MG63 (cell line): ENCODE data around the gene TBX4. TPM values are rescaled to one million over a fixed set of nuclear protein-coding genes. Genes with fewer than 3 reads are reported as not detected.

Source experiments
- DNase-seq: peaks from one replicate; pipeline ENCODE4 v3.0.0-alpha.2; 2020
- H3K27me3 ChIP-seq: fragments of 250-450 bp; sonication (Bioruptor Pico); 2 replicates; pipeline ENCODE4 v1.5.1; 2020; ENCODE audit warnings: mild to moderate bottlenecking, moderate library complexity
- H3K36me3 ChIP-seq: fragments of 250-450 bp; sonication (Bioruptor Pico); 2 replicates; pipeline ENCODE4 v1.5.1; 2020; ENCODE audit warnings: mild to moderate bottlenecking, moderate library complexity
- H3K4me3 ChIP-seq: fragments of 250-450 bp; sonication (Bioruptor Pico); 2 replicates; pipeline ENCODE4 v1.5.1; 2020; ENCODE audit warnings: mild to moderate bottlenecking, moderate library complexity
- H3K9me3 ChIP-seq: fragments of 250-450 bp; sonication (Bioruptor Pico); 2 replicates; pipeline ENCODE4 v1.5.1; 2020; ENCODE audit warnings: mild to moderate bottlenecking, moderate library complexity
- total RNA-seq: library from RNA; depleted of rRNA; stranded (reverse); fragments of >200 nt; shearing (Covaris generic); gene quantifications from 2 replicates; pipeline ENCODE4 v1.2.3, GENCODE V29; 2014; ENCODE audit warnings: low replicate concordance

Gene TBX4
- total RNA-seq, 1 experiment from 2014 or later: 0.89 TPM

GRCh38 chr17:61457226-61457983 is 5.2 kb downstream of the TBX4 start:
- Histone ChIP-seq H3K9me3 (no peaks in the 10 kb centered on the region), H3K27me3 (no peaks in the 10 kb centered on the region), H3K4me3 (no peak overlapping the region), H3K36me3 (no peaks in the 10 kb centered on the region)
- no peak for DNase-seq

- DNase-seq: no peak
- Histone ChIP-seq H3K27me3 (no peaks in the 10 kb centered on the region), H3K36me3 (no peaks in the 10 kb centered on the region), H3K9me3 (no peaks in the 10 kb centered on the region), H3K4me3 (no peak overlapping the region)
These were observed 5.8 kb downstream of the TBX4 start for GRCh38 chr17:61458000-61458399.

DNA sequence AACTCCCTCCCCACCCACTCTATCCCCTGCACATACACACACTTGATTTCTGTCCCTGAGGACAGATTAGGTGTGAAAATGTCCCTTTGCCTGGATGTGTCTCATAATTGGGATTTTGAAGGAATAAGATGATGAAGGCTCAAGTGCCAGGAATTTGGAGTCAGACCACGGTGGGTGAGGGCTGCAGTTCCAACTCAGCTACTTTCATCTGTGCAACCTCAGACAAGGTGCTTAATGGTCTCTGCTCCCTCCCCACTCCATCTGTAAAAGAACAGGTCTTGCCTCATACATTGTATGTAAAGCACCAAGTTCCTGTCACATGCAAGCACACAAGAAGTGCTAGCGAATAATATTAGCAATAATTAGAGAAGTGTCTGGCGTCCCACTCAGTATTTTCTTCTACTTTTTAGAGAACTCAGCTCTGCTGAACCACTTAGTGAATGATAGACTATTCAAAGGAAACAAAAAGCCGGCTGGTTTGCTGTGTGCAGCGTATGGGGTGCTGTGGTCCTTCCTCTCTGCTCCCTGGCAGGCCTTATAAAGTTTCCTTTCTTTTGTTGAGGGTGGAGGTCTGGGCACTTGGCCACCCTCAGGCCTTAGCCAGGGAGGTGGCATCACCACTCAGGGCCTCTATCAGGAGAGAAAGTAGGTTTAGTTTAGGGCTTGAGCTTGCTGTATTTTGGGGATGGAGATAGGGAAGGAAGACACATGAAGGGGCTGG is 6.4 kb downstream of the TBX4 start:
- no peak for DNase-seq
- H3K4me3 ChIP-seq: no peak overlapping the region
- no peaks in the 10 kb centered on the region for H3K27me3 ChIP-seq
- no peaks in the 10 kb centered on the region for H3K9me3 ChIP-seq
- H3K36me3 ChIP-seq: no peaks in the 10 kb centered on the region

DNA sequence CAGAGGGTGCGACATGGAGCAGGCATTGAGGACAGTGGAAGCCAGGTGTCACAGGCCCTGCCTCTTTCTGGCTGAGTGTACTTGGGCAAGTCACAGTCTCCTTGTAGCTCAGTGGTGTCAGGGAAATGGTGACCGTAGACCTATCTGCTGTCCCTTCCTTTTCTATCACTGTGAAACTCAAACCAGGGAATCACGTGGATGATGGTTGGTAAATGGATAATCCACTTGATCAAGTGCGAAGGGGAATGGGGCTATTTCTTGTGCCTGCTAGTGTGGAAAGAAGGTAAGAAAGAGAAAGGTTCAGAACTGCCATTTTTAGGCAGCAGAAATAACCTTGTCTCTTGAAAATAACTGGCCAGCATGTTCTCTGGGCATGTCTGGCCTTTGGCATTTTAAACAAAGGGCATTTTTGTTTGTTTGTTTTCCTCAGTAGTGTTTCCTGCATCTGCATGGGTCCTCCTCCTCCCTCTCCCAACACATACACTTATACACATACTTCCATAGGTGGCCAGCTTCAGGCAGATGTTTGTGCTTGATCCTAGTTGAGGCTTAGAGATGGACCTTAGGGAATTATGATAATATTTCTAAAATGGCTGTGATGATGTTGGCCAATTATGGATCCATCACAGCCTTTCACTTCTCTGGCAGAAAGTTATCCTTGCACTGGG is 7.1 kb downstream of the TBX4 start:
- Histone ChIP-seq H3K4me3 (no peak overlapping the region), H3K27me3 (no peaks in the 10 kb centered on the region)

DNA sequence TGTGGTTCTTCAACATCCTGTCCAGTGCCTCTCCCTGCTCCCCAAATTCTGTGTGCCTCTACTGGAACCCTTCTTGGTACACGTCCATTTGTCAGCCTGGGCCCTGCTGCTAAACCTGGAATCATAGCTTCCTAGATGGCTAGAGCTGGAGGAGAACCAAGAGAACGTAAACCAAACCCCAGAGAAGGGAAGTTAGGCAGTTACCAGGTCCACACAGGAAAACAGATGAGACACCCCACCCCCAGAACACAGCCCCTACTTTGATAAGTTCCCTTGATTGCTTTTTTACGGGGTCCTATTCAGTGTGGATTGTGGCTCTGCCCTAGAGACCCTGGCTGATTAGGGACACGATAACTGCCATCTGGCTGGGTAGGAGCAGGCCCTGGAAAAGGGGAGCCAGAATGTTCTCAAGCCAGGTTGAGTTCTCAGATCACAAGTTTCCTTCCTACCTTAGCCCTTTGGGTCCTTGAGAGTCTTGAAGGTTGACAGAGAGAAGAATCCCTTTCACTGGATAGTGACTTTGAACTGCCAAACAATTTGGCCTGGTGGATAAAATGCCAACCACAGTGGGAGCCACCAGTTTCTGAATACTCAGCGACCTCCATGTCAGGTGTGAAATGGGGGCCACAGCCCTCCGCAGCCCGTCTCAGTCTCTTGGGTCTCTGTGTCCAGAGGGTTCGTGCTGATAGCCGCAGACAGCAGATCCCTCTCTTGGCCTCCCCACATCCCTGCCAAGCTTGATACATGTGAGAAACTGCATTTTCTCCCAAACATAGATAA is 7.9 kb downstream of the TBX4 start:
- no peak for DNase-seq
- no peaks in the 10 kb centered on the region for H3K36me3 ChIP-seq
- no peaks in the 10 kb centered on the region for H3K9me3 ChIP-seq
- no peak overlapping the region for H3K4me3 ChIP-seq
- H3K27me3 ChIP-seq: no peaks in the 10 kb centered on the region

More for the DNA sequence above, 7.1 kb downstream of the TBX4 start:
- Histone ChIP-seq H3K36me3 (no peaks in the 10 kb centered on the region), H3K9me3 (no peaks in the 10 kb centered on the region)
- no peak for DNase-seq

DNA sequence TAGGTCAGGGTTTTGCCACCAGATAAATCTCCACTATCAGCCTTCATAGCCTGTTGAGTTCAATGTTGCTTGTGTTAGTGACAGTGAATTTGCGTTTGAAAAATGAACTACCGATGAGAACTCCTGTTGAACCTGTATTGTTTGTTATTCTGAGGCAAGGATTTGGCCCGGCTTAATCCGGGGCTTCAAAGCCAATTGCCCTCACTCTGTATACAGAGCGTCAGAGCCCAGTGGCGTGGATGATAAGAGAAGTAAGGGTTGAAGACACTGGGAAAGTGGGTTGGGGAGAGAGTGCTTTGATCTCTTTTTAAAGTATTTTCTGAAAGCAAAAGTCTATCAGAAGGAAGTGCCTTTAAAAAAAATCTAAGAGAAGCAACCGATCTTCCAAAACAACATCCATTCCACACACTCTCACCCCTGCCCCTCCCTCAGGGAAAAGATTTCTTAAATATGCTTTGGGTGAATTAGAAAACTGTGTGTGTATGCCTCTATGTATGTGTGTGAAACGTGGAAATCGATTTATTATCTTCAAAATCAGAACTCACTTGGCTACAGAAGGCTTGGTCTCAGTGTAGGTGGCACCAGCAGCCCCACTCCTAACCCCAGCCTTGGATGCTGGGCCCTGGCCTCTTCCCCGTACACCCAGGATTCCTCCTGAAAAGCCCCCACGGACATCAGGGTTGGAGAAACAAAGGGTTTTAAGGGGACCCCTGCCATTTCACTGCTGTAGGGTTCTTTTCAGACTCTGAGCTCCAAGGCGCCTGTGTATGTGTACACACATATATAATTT is 8.8 kb downstream of the TBX4 start:
- H3K27me3 ChIP-seq: no peaks in the 10 kb centered on the region
- no peaks in the 10 kb centered on the region for H3K36me3 ChIP-seq
- H3K9me3 ChIP-seq: no peaks in the 10 kb centered on the region
- DNase-seq: no peak
- H3K4me3 ChIP-seq: no peak overlapping the region

DNA sequence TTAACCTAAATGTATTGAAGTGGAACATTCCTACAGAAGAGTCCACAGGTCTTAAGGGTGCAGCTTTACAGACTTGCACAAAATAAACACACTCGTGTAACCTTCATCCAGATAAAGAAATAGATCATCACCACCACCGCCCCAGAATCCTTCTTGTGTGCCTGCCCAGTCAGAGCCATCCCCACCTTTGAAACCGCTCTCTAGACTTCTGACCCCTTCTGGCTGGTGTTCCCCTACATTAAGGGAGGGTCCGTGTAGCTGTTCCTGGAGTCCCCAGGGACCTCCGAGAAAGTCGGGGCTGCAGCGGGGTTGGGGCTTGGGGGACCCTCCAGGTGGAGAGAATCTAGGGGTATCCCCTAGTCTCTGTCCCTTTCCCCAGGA is 9.4 kb downstream of the TBX4 start:
- H3K4me3 ChIP-seq: no peak overlapping the region

DNA sequence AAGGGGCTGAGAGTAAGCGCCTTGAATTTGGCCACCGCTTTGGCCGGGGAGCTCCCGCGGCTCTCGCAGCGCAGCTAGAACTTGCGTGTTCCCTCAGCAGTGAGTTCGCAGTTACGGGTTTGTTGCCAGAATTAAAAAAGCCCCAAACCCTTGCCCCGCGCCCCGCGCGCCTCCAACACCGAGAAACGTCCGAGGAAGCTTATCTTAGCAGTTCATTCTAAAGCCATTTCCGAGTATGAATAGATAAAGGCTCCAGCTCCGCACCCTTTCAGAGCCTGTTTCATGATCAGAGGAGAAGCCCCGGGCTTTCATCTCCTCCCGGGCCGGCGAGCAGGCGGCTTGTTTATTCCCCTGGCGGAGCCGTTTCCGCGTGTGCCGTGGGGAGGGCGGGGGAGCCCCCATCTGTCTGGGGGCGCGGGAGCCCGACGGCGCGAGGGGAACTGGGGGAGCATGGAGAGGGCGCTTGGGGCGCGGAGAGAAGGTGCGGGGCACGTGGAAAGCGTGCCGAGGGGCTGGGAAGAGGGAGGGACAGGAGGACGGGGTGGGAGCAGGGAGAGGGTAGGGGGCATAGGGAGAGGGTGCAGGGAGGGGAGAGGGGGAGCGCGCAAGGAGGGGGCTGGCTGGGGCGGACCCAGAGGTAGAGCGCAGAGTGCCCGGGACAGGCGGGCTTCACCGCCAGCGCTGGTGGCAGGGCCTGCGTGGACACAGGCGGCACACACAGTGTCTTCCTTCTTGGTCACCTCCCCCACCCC is 9.9 kb downstream of the TBX4 start:
- Histone ChIP-seq H3K27me3 (no peaks in the 10 kb centered on the region), H3K36me3 (no peaks in the 10 kb centered on the region), H3K4me3 (no peak overlapping the region), H3K9me3 (no peaks in the 10 kb centered on the region)
- no peak for DNase-seq

More for the DNA sequence above, 9.4 kb downstream of the TBX4 start:
- H3K36me3 ChIP-seq: no peaks in the 10 kb centered on the region
- no peak for DNase-seq
- no peaks in the 10 kb centered on the region for H3K9me3 ChIP-seq
- no peaks in the 10 kb centered on the region for H3K27me3 ChIP-seq

- DNase-seq: no peak
- Histone ChIP-seq H3K36me3 (no peaks in the 10 kb centered on the region), H3K4me3 (no peak overlapping the region), H3K27me3 (no peaks in the 10 kb centered on the region), H3K9me3 (no peaks in the 10 kb centered on the region)
These were observed 10.6 kb downstream of the TBX4 start for GRCh38 chr17:61462719-61463315.

- Histone ChIP-seq H3K36me3 (no peaks in the 10 kb centered on the region), H3K9me3 (no peaks in the 10 kb centered on the region), H3K27me3 (no peaks in the 10 kb centered on the region), H3K4me3 (no peak overlapping the region)
- no peak for DNase-seq
These were observed 11.3 kb downstream of the TBX4 start for GRCh38 chr17:61463316-61464129.

GRCh38 chr17:61464130-61464842 is 12.1 kb downstream of the TBX4 start:
- no peaks in the 10 kb centered on the region for H3K36me3 ChIP-seq
- no peak overlapping the region for H3K4me3 ChIP-seq
- no peak for DNase-seq
- no peaks in the 10 kb centered on the region for H3K9me3 ChIP-seq
- H3K27me3 ChIP-seq: no peaks in the 10 kb centered on the region

DNA sequence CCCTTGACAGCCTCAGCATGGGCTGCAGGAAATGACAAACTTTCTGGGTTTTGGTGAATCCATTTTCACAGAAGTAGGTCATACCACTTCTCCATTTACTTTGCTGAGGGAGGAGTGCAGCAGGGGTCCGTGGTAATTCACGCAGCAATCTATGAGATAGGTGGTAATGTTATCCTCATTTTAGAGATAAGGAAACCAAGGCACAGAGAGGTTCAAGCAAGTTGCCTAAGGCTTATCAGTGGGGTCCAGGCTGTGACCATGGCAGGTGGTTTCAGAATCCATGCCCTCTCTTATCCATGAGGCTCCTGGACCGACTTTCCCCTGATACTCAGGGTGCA is 12.6 kb downstream of the TBX4 start:
- Histone ChIP-seq H3K9me3 (no peaks in the 10 kb centered on the region), H3K4me3 (no peak overlapping the region), H3K36me3 (no peaks in the 10 kb centered on the region), H3K27me3 (no peaks in the 10 kb centered on the region)
- DNase-seq: no peak

- no peak for DNase-seq
- Histone ChIP-seq H3K36me3 (no peaks in the 10 kb centered on the region), H3K27me3 (no peaks in the 10 kb centered on the region), H3K4me3 (no peak overlapping the region), H3K9me3 (no peaks in the 10 kb centered on the region)
These were observed 13.5 kb downstream of the TBX4 start for GRCh38 chr17:61465550-61466237.

- Histone ChIP-seq H3K36me3 (no peaks in the 10 kb centered on the region), H3K9me3 (no peaks in the 10 kb centered on the region), H3K4me3 (no peak overlapping the region), H3K27me3 (no peaks in the 10 kb centered on the region)
- no peak for DNase-seq
These were observed 14.0 kb downstream of the TBX4 start for GRCh38 chr17:61466246-61466645.
